Suprapubic skin (tissue), 4 donors: ENCODE results near the gene CEP70.
A peak's percentile ranks its signal among the peaks of the same experiment; 100 is the strongest.

ENCODE experiments used
- CTCF ChIP-seq, 2 donors: fragments of 200-600 bp in 1 of 2; fragments of 450-650 bp in 1 of 2; sonication (generic) in 1 of 2; IDR thresholded peaks; one replicate each; pipeline ENCODE4 v1.5.1; 2016 to 2019; ENCODE audit warnings: antibody characterized with exemption in 2 of 2, mild to moderate bottlenecking in 1 of 2, moderate library complexity in 1 of 2
- EP300 ChIP-seq: sonication (generic); formaldehyde crosslinking; IDR thresholded peaks from one replicate; pipeline ENCODE4 v1.6.1; 2017; ENCODE audit warnings: antibody characterized with exemption
- POLR2AphosphoS5 ChIP-seq, 3 donors: sonication (generic); formaldehyde crosslinking; IDR thresholded peaks; one replicate each; pipeline ENCODE4 v1.6.1; 2017; ENCODE audit warnings: antibody characterized with exemption in 3 of 3

DNA sequence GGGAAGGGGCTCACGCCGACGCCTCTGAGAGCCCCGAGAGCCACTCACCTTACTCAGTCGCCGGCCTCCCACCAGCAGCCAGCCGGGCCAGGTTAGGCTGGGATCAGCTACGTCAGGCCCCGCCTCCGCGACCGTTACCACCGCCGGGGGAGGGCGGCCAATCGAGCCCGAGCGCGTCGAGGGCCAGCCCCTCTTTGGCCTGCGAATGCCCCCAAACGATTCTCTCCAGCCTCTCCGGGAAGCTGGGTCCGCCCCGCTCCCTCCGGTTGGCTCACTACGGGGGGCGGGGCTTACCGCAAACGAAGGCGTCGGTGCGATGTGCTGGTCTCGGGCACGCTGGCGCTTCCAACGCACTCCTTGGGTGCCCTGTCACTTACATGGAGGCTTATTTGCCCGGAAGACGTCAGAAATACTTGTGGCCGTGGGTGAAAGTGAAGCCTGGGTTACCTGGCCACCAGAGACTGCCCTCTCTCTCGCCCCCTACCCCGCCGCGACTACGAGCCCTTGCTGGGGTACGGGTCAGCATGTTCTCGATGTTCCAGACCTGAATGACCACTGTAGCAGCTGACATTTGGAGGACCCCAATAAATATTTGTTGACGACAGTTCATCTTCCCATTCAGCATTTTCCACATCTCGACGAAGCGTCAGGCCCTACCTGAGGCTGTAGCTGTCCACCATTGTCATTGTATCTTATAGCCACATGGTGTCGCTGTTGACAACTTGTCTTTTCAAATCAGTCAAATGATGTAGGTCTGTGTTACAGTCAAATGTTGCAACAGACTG, at the start of gene CEP70:
- TF ChIP-seq CTCF (IDR thresholded peaks at IDR 0.05) (peak; percentile 79 to 92), POLR2AphosphoS5 (IDR thresholded peaks at IDR 0.05) (peak in 2 of 3 donors; percentile 26 to 50), EP300 (no peak)
